Parietal lobe (tissue), 1 donor: Measurements from ENCODE around the gene OR5P2. TPM values are rescaled to one million over a fixed set of nuclear protein-coding genes. Genes with fewer than 3 reads are reported as not detected.

ENCODE experiments used
- total RNA-seq: library from RNA; depleted of rRNA; stranded (reverse); fragments of >200 nt; gene quantifications from one replicate; pipeline ENCODE4 v1.2.3, GENCODE V29; 2014

OR5P2 gene
- total RNA-seq, result not detected

GRCh38 chr11:7796842-7797241 is at the start of gene OR5P2:
TSS of gene OR5P2 (minus strand) at chr11:7796942. CDS start at chr11:7796942, 0 bp downstream.

GRCh38 chr11:7830740-7831139 is 34.0 kb upstream of the OR5P2 start, which contains the start of gene OR5P3:
TSS of gene OR5P3 (minus strand) at chr11:7830840.

Other genes with a start within 250 kb of the OR5P2 start
- gene CYB5R2, start 123.4 kb downstream of the OR5P2 start, total RNA-seq, result 1.6 TPM
- not detected for gene OVCH2, start 90.5 kb downstream of the OR5P2 start, total RNA-seq
- gene OR5P3, start 33.9 kb upstream of the OR5P2 start, total RNA-seq, result not detected
- gene OR10A6, start 134.3 kb upstream of the OR5P2 start, total RNA-seq, result not detected
- gene OR10A3, start 144.8 kb upstream of the OR5P2 start, total RNA-seq, result not detected
- gene NLRP10, start 168.5 kb upstream of the OR5P2 start, total RNA-seq, result not detected
- gene EIF3F, start 190.4 kb upstream of the OR5P2 start, total RNA-seq, result 182 TPM